GM21526 (cell line): ENCODE results near the gene ARL10.

Source experiments
- ATAC-seq: cut with Tn5 transposase; IDR thresholded peaks from one replicate; pipeline ENCODE4 v1.9.1; 2021; ENCODE audit warnings: moderate library complexity; ENCODE audit not compliant: unreplicated experiment, low FRiP score

Gene ARL10

DNA sequence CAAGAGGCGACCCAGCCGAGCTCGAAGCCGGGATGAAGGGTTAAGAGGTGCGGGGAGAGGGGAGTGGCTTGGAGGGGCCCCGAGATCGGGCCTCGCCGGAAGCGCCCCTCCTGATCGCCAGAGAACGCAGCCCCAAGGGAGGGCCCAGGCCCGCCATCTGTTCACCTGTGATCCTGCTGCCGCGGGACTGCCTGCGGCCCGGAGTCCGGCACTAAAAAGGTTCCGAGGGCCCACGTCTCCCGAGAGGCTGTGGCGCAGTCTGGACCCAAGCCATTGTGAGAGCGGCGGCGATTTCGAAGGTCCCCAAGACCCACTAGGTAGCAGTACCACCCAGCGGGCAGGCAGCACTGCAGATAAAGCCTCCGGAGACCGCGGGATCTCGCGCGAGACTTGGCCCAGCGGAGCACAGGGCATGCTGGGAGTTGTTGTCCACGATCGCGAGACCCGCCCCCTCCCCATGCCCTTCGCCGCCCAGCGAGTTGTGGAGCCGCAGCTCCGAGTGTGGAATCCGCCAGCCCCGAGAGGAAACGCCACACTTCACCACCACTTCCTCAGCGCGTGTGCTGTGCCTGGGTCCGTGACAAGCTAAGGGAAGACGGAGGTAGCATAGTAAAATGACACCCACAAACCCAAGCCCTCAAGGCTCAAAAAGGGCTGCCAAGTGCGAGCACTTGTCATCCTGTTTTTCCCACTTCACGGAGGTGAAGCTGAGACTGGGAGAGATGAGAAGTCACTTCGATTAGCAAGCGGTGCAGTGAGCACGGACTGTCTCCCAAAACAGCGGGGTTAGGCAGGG is 3.7 kb upstream of the ARL10 start, which contains the start of gene KIAA1191:
Gene KIAA1191, minus strand, starts transcription at position 328 of the 796 bp plus-strand sequence. CDS start 2,256 bp downstream, outside the sequence.
- ATAC-seq = peak; percentile 88

- ATAC-seq = no peak
Measured at GRCh38 chr5:176362233-176362490, 3.1 kb upstream of the ARL10 start.

DNA sequence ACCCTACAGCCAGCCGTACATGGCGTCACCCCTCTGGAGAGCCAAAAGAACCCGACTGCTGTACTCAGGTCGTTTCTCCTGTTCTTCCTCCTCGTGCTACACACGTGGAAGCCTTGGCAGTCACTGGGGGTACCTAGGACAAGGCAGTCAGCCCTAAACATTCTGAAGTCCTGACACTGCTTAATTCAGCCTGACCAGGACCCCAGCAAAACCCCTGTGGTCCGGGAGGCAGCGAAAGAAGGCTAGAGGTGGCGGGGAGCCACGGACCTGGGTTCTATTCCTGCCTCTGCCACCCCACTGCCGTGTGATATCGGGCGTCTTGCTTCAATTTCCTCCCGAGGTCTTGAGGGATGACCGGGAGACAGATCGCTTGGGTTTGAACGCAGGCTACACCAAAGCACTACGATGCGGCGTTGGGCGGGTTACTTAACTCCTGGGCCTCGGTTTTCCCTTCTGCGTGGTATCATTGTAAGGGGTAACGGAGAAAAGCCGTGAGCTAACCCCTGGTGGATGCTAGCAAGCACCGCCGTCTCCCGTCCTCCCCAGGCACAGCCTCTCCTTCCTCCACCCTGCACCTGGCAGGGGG is 429 bp upstream of the ARL10 start:
- no peak for ATAC-seq

DNA sequence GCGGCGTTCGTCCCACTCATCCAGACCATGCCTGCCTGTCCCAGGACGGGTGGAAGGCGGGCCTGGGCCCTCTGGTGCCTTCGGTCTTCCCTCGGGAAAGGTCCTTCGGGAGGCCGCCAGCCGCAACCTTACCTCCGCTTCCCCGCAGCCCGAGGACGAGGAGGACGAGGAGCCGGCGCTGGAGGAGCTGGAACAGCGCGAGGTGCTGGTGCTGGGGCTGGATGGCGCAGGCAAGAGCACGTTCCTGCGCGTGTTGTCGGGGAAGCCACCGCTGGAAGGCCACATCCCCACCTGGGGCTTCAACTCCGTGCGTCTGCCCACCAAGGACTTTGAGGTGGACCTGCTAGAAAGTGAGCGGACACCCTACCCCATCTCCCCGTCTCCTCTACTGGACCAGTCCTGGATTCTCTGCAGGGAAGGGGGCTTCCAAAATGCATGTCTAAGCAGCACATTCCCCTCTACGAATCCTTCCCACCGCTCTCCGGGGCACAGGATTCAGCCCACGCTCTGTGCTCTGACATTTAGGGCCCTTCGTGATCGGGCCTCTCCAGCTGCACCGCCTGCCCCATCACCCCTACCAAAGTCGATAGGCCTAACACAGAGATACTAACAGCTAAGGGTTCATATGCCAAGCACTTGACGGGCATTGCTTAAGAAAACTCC is 1.1 kb downstream of the ARL10 start:
- no peak for ATAC-seq

GRCh38 chr5:176368726-176369125 is 3.4 kb downstream of the ARL10 start:
- ATAC-seq = no peak

DNA sequence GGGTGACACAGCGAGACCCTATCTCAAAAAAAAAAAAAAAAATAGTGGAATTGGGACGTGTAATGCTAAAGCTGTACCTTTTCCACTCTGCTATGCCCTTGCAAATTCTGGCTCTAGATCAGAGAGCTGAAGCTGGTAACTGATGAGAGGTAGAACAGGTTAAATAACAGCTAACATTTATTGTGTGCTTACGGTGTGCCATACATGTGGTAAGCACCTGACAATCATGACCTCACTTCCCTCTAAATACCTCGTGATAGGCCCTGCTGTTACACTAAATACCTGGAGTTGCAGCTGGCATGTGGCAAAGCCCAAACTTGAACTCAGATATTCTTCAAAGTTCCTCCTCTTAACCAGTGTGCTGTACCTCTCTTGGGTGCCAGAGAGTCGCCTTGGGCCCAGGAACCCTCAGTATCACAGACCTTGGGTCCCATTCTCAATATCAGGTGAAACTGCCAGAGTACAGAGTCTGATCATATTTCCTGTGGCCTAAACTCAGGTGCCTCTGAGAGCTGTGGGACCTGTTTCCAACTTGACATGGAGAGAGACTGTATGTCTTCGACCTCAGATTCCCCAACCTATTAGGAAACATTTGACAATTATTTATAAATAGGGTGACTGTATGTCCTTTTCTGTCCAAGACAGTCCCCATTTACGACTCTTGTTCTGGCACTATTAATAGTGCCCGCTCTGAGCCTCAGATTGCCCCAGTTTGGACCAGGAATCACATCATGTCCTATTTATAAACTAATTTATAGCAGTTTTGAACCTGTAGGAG is 4.8 kb downstream of the ARL10 start:
- ATAC-seq = no peak

DNA sequence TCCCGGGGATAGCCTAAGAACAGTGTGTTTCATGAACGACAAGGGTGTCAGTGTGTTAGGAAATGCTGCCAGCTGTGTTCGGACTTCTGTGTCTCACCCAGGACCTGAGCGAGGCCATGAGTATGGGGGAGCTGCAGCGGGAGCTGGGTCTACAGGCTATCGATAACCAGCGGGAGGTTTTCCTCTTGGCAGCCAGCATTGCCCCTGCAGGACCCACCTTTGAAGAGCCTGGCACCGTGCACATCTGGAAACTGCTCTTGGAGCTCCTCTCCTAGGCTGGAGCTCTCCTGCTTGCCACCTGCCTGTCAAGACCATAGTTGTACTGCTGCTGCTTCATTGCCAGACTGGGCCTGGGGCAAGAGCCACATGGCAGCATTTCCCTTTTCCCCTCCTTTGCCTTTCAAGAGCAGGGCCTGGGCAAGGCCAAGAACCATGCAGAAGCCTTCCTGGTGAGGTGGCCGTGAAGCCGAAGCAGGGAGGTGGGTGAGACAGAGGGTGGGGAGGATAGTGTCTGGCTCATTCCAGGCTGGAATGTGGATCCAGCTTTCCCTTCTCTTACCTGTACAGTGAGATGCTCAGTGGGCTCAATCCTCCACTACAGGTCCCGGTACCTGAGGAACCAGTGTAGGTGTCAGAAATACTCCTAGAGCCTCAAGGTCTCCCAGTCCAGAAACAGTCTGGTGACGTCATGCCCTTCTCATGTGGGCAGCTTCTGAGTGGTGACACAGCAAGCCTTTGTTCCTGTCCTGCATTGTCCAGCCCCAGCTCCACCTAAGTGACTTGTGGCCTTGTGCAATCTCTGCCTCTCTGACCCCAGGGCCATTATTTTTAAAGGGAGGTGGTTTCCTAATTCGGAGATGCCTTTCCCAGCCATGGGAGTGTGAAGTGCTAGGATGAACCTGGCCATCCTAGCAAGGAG is 6.6 kb downstream of the ARL10 start:
- no peak for ATAC-seq

GRCh38 chr5:176373100-176373818 is 8.0 kb downstream of the ARL10 start:
- no peak for ATAC-seq

GRCh38 chr5:176379881-176380280 is 14.6 kb downstream of the ARL10 start:
- peak; percentile 45 for ATAC-seq

DNA sequence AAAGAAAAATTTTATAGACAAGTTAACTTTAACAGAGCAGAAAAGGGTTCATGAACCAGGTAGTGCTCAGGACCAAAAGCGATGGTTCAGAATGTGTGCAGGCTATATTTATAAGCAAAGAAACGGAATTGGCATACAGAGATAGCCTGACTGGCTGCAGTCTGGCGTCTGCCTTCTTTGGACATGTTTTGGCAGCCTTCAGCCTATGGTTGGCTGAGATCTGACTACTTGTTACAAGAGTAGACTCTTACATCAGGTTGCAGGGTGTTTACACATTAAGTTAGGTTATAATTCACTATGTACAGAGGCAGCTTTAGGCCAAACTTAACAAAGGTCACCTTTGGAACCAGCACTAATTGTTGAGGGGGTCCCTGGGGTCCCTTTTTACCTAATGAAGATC is 16.1 kb downstream of the ARL10 start:
- ATAC-seq = no peak

- ATAC-seq = no peak
Measured at GRCh38 chr5:176381979-176382378, 16.7 kb downstream of the ARL10 start.

DNA sequence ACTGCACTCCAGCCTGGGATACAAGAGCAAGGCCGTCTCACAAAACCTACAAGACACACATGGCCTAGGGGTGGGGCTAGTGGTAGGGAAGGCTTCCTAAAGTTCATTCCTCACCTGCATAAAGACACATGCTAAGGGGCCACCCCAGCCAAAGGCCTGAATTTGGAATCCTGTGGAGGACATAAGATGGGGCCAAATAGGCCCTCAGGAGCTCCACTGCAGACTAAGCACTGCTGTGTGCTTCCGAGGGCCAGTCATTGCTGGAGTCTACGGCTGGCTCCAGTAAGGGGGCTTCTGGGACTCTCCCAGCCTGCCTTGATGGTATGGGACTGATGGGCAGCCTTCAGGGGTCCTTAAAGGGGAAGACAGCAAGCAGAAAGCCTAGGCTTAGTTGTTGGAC is 17.4 kb downstream of the ARL10 start:
- no peak for ATAC-seq

- no peak for ATAC-seq
Measured at GRCh38 chr5:176383248-176383905, 18.1 kb downstream of the ARL10 start.

DNA sequence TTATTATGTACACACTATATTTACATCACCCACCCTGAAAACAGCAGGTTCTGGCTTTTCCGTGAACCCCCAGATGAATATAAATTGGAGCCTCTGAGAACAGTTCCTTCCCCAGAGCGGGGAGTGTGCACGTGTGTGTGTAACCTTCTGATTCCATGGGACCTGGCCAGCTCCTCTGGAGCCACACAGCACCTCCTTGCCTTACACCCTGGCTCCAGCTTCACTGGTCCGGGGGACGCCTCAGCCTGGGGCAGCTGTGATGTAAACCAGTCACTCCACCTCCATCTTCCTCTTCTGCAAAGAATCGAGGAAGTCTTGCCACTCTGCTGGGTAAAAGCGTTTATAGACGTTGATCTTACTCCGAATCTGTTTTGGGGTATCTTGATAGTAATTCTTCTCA is 18.7 kb downstream of the ARL10 start:
- ATAC-seq = no peak

DNA sequence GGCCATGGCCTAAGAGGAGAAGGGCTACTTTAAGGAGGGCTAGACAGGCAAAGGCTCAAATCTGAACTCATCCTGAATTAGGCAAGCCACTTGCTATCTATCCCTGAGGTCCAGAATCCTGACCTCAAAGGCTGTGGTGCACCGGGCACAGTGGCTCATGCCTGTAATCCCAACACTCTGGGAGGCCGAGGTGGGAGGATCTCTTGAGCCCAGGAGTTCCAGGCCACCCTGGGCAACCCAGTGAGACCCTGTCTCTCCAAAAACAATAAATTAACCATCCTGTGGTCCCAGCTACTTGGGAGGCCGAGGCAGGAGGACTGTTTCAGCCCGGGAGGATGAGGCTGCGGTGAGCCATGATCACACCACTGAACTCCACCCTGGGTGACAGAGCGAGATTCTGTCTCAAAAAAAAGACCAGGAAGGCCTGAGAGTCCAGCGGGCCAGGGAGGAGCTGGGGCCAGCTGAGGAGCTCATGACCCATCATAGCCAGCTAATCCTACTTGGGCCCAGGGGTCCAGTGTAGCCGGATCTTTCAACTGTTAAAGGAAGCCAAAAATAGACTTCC is 19.2 kb downstream of the ARL10 start:
- no peak for ATAC-seq

GRCh38 chr5:176384991-176385390 is 19.7 kb downstream of the ARL10 start:
- ATAC-seq = no peak

DNA sequence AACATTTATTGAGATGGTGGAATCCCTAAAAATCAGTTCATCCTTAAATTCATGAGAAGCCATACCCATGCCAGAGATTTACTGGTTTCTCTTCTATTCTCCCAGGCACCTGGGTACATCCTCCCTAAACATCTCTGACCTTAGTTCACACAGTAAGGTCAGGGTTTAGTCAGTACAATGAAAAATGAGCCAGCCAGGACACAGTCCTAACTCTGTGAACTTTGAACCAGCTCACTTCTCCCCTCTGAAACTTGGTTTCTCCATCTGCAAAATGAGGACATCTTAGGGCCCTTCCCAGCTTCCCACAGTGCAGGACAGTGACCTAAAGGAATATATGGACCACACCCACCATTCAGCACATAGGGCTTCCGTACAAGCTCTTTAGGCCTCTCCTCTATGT is 21.2 kb downstream of the ARL10 start:
- no peak for ATAC-seq

- no peak for ATAC-seq
Measured at GRCh38 chr5:176387384-176387925, 22.2 kb downstream of the ARL10 start.
